Gastrocnemius medialis (tissue), 4 donors: ENCODE data around the gene ZBTB7B. TPM values are rescaled to one million over a fixed set of nuclear protein-coding genes. Genes with fewer than 3 reads are reported as not detected.
A peak's percentile ranks its signal among the peaks of the same experiment; 100 is the strongest.

ENCODE experiments used
- ATAC-seq, 2 donors: fragments of 150-250 bp; one replicate each; pipeline ENCODE4 v1.9.1; 2016
- DNase-seq, 2 donors: peaks; one replicate each; pipeline ENCODE4 v3.0.0-alpha.2; 2019
- H3K27ac ChIP-seq, 4 donors: fragments of 200-600 bp; sonication (generic); 1 replicate in 1 of 4; 2 replicates in 3 of 4; pipeline ENCODE4 v1.5.1; 2016 to 2018; ENCODE audit warnings: mild to moderate bottlenecking in 2 of 4, moderate library complexity in 1 of 4
- H3K27me3 ChIP-seq, 3 donors: fragments of 200-600 bp; sonication (generic) in 2 of 3; 1 replicate in 1 of 3; 2 replicates in 2 of 3; pipeline versions ENCODE4 v1.5.1 to v1.6.0; 2016 to 2019; ENCODE audit warnings: mild to moderate bottlenecking in 1 of 3, moderate library complexity in 1 of 3
- H3K36me3 ChIP-seq, 2 donors: fragments of 200-600 bp; sonication (generic) in 1 of 2; one replicate each; pipeline ENCODE4 v1.5.1; 2017 to 2018
- H3K4me1 ChIP-seq, 2 donors: fragments of 200-600 bp; sonication (generic) in 1 of 2; one replicate each; pipeline ENCODE4 v1.5.1; 2016 to 2017; ENCODE audit warnings: mild to moderate bottlenecking in 2 of 2
- H3K4me3 ChIP-seq, 4 donors: fragments of 200-600 bp; sonication (generic) in 3 of 4; 1 replicate in 1 of 4; 2 replicates in 3 of 4; pipeline ENCODE4 v1.5.1; 2016 to 2019; ENCODE audit warnings: mild to moderate bottlenecking in 2 of 4
- H3K9me3 ChIP-seq, 3 donors: fragments of 200-600 bp; sonication (generic) in 2 of 3; 1 replicate in 1 of 3; 2 replicates in 2 of 3; pipeline ENCODE4 v1.5.1; 2016 to 2019
- POLR2A ChIP-seq, 2 donors: fragments of 450-650 bp; IDR thresholded peaks; one replicate each; pipeline ENCODE4 v1.6.1; 2017; ENCODE audit warnings: antibody characterized with exemption in 2 of 2, mild to moderate bottlenecking in 2 of 2, moderate library complexity in 2 of 2
- in situ Hi-C, 4 donors: fragments of 200-750 bp; cut with MboI; loops; one replicate each; pipeline versions ENCODE4 v1.15.0 to v1.8.0; 2017; ENCODE audit warnings: low sequenced_read_pairs in 4 of 4
- intact Hi-C: fragments of 100-400 bp; cut with DNase I; formaldehyde crosslinking; loops from one replicate; pipeline ENCODE4 v1.15.1; 2023; ENCODE audit warnings: low total_unique reads
- total RNA-seq, 4 donors: library from RNA; depleted of rRNA; stranded (reverse); fragments of >200 nt; gene quantifications; one replicate each; pipeline versions ENCODE4 v1.1.0 to v1.2.3, GENCODE V29; 2016
- TF ChIP-seq, protein P1 (sequence below), 5 experiments: fragments of 450-650 bp in 3 of 5; fragments of 200-600 bp in 2 of 5; sonication (generic) in 2 of 5; IDR thresholded peaks in 4 of 5; conservative IDR thresholded peaks in 1 of 5; 1 replicate in 4 of 5; 2 replicates in 1 of 5; pipeline ENCODE4 v1.5.1; 2016 to 2019; ENCODE audit warnings: antibody characterized with exemption in 5 of 5, mild to moderate bottlenecking in 3 of 5, moderate library complexity in 3 of 5

The ZBTB7B gene
- total RNA-seq, 4 donors from 2014 or later, result 61.3 to 100 (median 73.1) TPM

- in situ Hi-C loops, result loop anchor here in 1 of 4 donors (5.0 kb wide), 1 partner anchor 35 kb away; the partner anchor contains the start of gene PYGO2
- Histone ChIP-seq H3K27me3 (no peaks in the 10 kb centered on the region), H3K27ac (no peak overlapping the region), H3K4me1 (peaks cover 13 to 23% of the 10 kb centered on the region in 2 donors), H3K4me3 (no peak overlapping the region), H3K9me3 (no peaks in the 10 kb centered on the region), H3K36me3 (no peaks in the 10 kb centered on the region)
- intact Hi-C loops, result no loop called here
- no peak for TF ChIP-seq POLR2A (IDR thresholded peaks at IDR 0.05)
- TF ChIP-seq, protein P1, sequence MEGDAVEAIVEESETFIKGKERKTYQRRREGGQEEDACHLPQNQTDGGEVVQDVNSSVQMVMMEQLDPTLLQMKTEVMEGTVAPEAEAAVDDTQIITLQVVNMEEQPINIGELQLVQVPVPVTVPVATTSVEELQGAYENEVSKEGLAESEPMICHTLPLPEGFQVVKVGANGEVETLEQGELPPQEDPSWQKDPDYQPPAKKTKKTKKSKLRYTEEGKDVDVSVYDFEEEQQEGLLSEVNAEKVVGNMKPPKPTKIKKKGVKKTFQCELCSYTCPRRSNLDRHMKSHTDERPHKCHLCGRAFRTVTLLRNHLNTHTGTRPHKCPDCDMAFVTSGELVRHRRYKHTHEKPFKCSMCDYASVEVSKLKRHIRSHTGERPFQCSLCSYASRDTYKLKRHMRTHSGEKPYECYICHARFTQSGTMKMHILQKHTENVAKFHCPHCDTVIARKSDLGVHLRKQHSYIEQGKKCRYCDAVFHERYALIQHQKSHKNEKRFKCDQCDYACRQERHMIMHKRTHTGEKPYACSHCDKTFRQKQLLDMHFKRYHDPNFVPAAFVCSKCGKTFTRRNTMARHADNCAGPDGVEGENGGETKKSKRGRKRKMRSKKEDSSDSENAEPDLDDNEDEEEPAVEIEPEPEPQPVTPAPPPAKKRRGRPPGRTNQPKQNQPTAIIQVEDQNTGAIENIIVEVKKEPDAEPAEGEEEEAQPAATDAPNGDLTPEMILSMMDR (IDR thresholded peaks at IDR 0.05 in 4 of 5, conservative IDR thresholded peaks at IDR 0.05 in 1 of 5), result no peak
- ATAC-seq, result no peak
- peak in 1 of 2 donors; percentile 15 for DNase-seq
These were observed 5.5 kb upstream of the ZBTB7B start for GRCh38 chr1:154996966-154997701.

- no peak for TF ChIP-seq POLR2A (IDR thresholded peaks at IDR 0.05)
- TF ChIP-seq, protein P1 (IDR thresholded peaks at IDR 0.05 in 4 of 5, conservative IDR thresholded peaks at IDR 0.05 in 1 of 5), result peak in 1 of 5 experiments; percentile 21
- H3K36me3 ChIP-seq, result no peaks in the 10 kb centered on the region
- peaks cover 13 to 23% of the 10 kb centered on the region in 2 donors for H3K4me1 ChIP-seq
- ATAC-seq (no peak), DNase-seq (peak in 1 of 2 donors; percentile 42)
- no peak overlapping the region for H3K27ac ChIP-seq
- no peaks in the 10 kb centered on the region for H3K9me3 ChIP-seq
- H3K4me3 ChIP-seq, result no peak overlapping the region
- intact Hi-C loops (no loop called here), in situ Hi-C loops (loop anchor here in 1 of 4 donors (5.0 kb wide), 1 partner anchor 36 kb away; the partner anchor contains the start of gene PYGO2)
- H3K27me3 ChIP-seq, result no peaks in the 10 kb centered on the region
These were observed 4.3 kb upstream of the ZBTB7B start for GRCh38 chr1:154998201-154998780.

GRCh38 chr1:154998818-154999570 lies 3.6 kb upstream of the ZBTB7B start:
- in situ Hi-C loops, result loop anchor here in 1 of 4 donors (5.0 kb wide), 1 partner anchor 37 kb away; the partner anchor contains the start of gene PYGO2
- Histone ChIP-seq H3K9me3 (no peaks in the 10 kb centered on the region), H3K27me3 (no peaks in the 10 kb centered on the region), H3K4me3 (peak overlapping the region; percentile 83 to 99 (median 94)), H3K36me3 (no peaks in the 10 kb centered on the region), H3K4me1 (peaks cover 13 to 23% of the 10 kb centered on the region in 2 donors), H3K27ac (peak overlapping the region; percentile 95 to 99 (median 98))
- ATAC-seq, result no peak
- DNase-seq, result peak in 1 of 2 donors; percentile 41
- TF ChIP-seq, protein P1 (IDR thresholded peaks at IDR 0.05 in 4 of 5, conservative IDR thresholded peaks at IDR 0.05 in 1 of 5), result peak; percentile 52 to 79 (median 65)
- TF ChIP-seq POLR2A (IDR thresholded peaks at IDR 0.05), result peak in 1 of 2 donors; percentile 5
- intact Hi-C loops, result loop anchor here (1.0 kb wide), 1 partner anchor 37 kb away; no protein-coding TSS in a partner anchor

DNA sequence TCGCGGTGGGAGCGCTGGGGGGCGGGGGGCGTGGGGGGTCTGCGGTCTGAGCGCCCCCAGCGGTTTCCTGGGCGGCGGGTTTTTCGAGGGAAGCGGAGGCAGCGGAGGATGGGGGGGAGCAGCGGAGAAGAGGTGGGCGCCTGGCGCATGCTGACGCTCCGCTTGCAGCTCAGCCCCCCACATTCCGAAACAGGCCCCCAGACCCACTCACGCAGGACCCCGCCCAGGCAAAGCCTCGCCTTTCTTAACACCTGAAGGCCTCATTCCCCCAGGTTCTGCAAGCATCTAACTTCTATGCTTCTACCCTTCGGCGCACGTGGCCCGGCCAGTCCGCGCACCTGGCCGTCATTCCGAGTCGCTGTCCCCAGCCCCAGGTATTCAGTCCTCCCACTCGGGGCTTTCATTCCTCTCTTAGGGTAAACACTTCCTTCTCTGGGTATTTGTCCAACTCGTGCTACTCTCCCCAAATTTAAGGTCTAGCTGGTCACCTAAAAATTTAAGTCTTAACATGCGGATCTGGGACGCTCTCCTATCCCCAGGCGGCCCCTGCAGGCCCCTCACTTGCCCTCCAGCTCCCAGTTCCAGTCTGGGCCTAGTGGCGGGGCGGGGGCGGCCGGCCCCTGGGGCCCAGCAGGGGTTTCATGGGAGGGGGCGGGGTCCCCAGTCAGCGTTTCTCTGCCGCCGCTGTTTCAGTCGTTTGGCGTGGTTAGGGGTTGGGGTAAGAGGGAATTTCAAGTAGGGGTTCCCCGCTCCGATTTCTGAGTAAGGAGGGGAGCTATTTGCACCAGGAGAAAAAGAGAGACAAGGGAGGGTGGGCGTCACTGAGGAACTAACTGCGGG lies 2.8 kb upstream of the ZBTB7B start:
- intact Hi-C loops (loop anchor here (1.0 to 10.0 kb wide), 9 partner anchors 17 to 1495 kb away; partner anchors contain the start of genes CKS1B, FLAD1, PMVK and SLC50A1), in situ Hi-C loops (loop anchor here in 1 of 4 donors (5.0 kb wide), 1 partner anchor 37 kb away; the partner anchor contains the start of gene PYGO2)
- Histone ChIP-seq H3K9me3 (no peaks in the 10 kb centered on the region), H3K4me3 (peak overlapping the region; percentile 83 to 99 (median 94)), H3K36me3 (no peaks in the 10 kb centered on the region), H3K4me1 (peaks cover 18 to 31% of the 10 kb centered on the region in 2 donors), H3K27ac (peak overlapping the region; percentile 95 to 99 (median 98)), H3K27me3 (no peaks in the 10 kb centered on the region)
- ATAC-seq (no peak), DNase-seq (peak in 1 of 2 donors; percentile 60)
- TF ChIP-seq, protein P1 (IDR thresholded peaks at IDR 0.05 in 4 of 5, conservative IDR thresholded peaks at IDR 0.05 in 1 of 5), result no peak
- TF ChIP-seq POLR2A (IDR thresholded peaks at IDR 0.05), result peak in 1 of 2 donors; percentile 1
